HuH-7.5 (cell line): ENCODE measurements around the gene ELP1.
A peak's percentile ranks its signal among the peaks of the same experiment; 100 is the strongest.

ENCODE experiments used
- DNase-seq: peaks from one replicate; pipeline ENCODE4 v3.0.0; 2011; ENCODE audit warnings: low spot score

Gene ELP1

GRCh38 chr9:108882052-108882888 is 51.7 kb downstream of the ELP1 start:
- DNase-seq = no peak

GRCh38 chr9:108880738-108881316 is 53.1 kb downstream of the ELP1 start:
- DNase-seq = no peak

GRCh38 chr9:108877524-108877923 is 56.4 kb downstream of the ELP1 start:
- no peak for DNase-seq

GRCh38 chr9:108876425-108876824 is 57.5 kb downstream of the ELP1 start:
- no peak for DNase-seq

- DNase-seq = no peak
Observed at GRCh38 chr9:108874058-108874788, 59.7 kb downstream of the ELP1 start.

GRCh38 chr9:108869092-108869725 is 64.7 kb downstream of the ELP1 start:
- DNase-seq = peak; percentile 84

GRCh38 chr9:108867829-108868228 is 66.1 kb downstream of the ELP1 start:
- DNase-seq = no peak

- no peak for DNase-seq
Observed at GRCh38 chr9:108867116-108867515, 66.8 kb downstream of the ELP1 start.

GRCh38 chr9:108866001-108866420 is 67.9 kb downstream of the ELP1 start:
- DNase-seq = no peak

- DNase-seq = no peak
Observed at GRCh38 chr9:108865037-108865436, 68.9 kb downstream of the ELP1 start.

- DNase-seq = no peak
Observed at GRCh38 chr9:108864446-108864845, 69.5 kb downstream of the ELP1 start.

- no peak for DNase-seq
Observed at GRCh38 chr9:108863891-108864290, 70.0 kb downstream of the ELP1 start.

GRCh38 chr9:108861997-108862396 is 71.9 kb downstream of the ELP1 start, which contains the start of gene ACTL7A:
Gene ACTL7A, plus strand, starts transcription at chr9:108862266. Its CDS starts 57 bp downstream, at chr9:108862323.
- no peak for DNase-seq

GRCh38 chr9:108861464-108861863 is 72.5 kb downstream of the ELP1 start:
- DNase-seq = no peak

GRCh38 chr9:108860764-108861163 is 73.2 kb downstream of the ELP1 start:
- no peak for DNase-seq

GRCh38 chr9:108860354-108860753 is 73.6 kb downstream of the ELP1 start:
- DNase-seq = no peak

- no peak for DNase-seq
Observed at GRCh38 chr9:108859459-108860114, 74.3 kb downstream of the ELP1 start.

GRCh38 chr9:108857572-108857971 is 76.4 kb downstream of the ELP1 start:
- no peak for DNase-seq

- no peak for DNase-seq
Observed at GRCh38 chr9:108855888-108856287, 78.0 kb downstream of the ELP1 start, which contains the start of gene ACTL7B. Gene ACTL7B, minus strand, starts transcription at chr9:108855986. Its CDS starts 56 bp downstream, at chr9:108855930.

GRCh38 chr9:108855529-108855886 is 78.4 kb downstream of the ELP1 start:
- DNase-seq = no peak

- no peak for DNase-seq
Observed at GRCh38 chr9:108854641-108855528, 79.0 kb downstream of the ELP1 start.
